Measurements from ENCODE around the gene TLE2. TPM values are rescaled to one million over a fixed set of nuclear protein-coding genes. Genes with fewer than 3 reads are reported as not detected.
A peak's percentile ranks its signal among the peaks of the same experiment; 100 is the strongest.

Gene TLE2
- total RNA-seq, 1 experiment from 2014 or later: 3.1 TPM

GRCh38 chr19:3025549-3025886 lies 3.6 kb downstream of the TLE2 start:
- H3T11ph ChIP-seq (ENCODE audit: low read length): no peak overlapping the region
- no peaks in the 10 kb centered on the region for H3K79me1 ChIP-seq (ENCODE audit: insufficient read depth, low read depth, low read length, poor library complexity, severe bottlenecking)
- no peak overlapping the region for H2BK5ac ChIP-seq (ENCODE audit: insufficient read length, low read length)
- peaks cover 3% of the 10 kb centered on the region; the same call in 1 of the 2 replicates for H3K4me1 ChIP-seq (ENCODE audit: insufficient read depth, low read length)
- no peak overlapping the region for H2AFZ ChIP-seq (ENCODE audit: low read length)
- H3K79me2 ChIP-seq (ENCODE audit: insufficient read depth, low read length): no peaks in the 10 kb centered on the region
- DNase-seq: no peak
- H2BK15ac ChIP-seq (ENCODE audit: low read depth, low read length): no peak overlapping the region
- peaks cover 19 to 29% of the 10 kb centered on the region in 2 experiments for H3K4me1 Mint-ChIP-seq
- H3K18ac ChIP-seq (ENCODE audit: insufficient read length, low read depth, low read length): no peak overlapping the region
- H3K4ac ChIP-seq (ENCODE audit: low read depth, low read length): no peak overlapping the region
- no peak overlapping the region for H2BK20ac ChIP-seq (ENCODE audit: low read depth, low read length, poor library complexity, severe bottlenecking)
- no peak overlapping the region for H4K91ac ChIP-seq (ENCODE audit: insufficient read length, low read depth, low read length)
- H3K36me3 Mint-ChIP-seq (ENCODE audit: insufficient read depth in 1 of 3, low read depth in 3 of 3): peaks cover 0 to 2% (median 1%) of the 10 kb centered on the region in 3 experiments; a peak in 3 of 7 replicates
- H3K14ac ChIP-seq (ENCODE audit: insufficient read depth, low read length): peak overlapping the region; percentile 59
- no peaks in the 10 kb centered on the region for H3K9me3 Mint-ChIP-seq
- peaks cover 77% of the 10 kb centered on the region for H3K27me3 Mint-ChIP-seq (ENCODE audit: low read depth)
- H2BK12ac ChIP-seq (ENCODE audit: insufficient read length, low read depth, low read length): no peak overlapping the region
- H3K4me2 ChIP-seq (ENCODE audit: insufficient read depth, insufficient read length, low read length): peak overlapping the region; percentile 53
- no peak for TF ChIP-seq CTCF (conservative IDR thresholded peaks at IDR 0.05)
- H3K23ac ChIP-seq (ENCODE audit: insufficient read length, low read depth, low read length): no peak overlapping the region
- H3K23me2 ChIP-seq (ENCODE audit: insufficient read length, low read depth, low read length, poor library complexity, severe bottlenecking): peaks cover 14% of the 10 kb centered on the region
- no peak overlapping the region for H3K56ac ChIP-seq (ENCODE audit: insufficient read length, low read depth, low read length)
- no peaks in the 10 kb centered on the region for H3K9me3 ChIP-seq (ENCODE audit: control insufficient read depth, low read depth, low read length)
- no peak overlapping the region for H4K5ac ChIP-seq (ENCODE audit: insufficient read length, low read depth, low read length)
- peaks cover 2% of the 10 kb centered on the region; the same call in 1 of the 2 replicates for H3K27me3 ChIP-seq (ENCODE audit: insufficient read depth, low read length)
- no peak overlapping the region for H3K9ac ChIP-seq (ENCODE audit: extremely low read depth, insufficient read length, low read length)
- H3K27ac Mint-ChIP-seq: peak overlapping the region in 1 of 3 experiments; percentile 15; a peak in 1 of 7 replicates
- WGBS (ENCODE audit: extremely low coverage, insufficient read length, low lambda C conversion rate): no CpG with 5 or more reads among the region's 9 CpGs
- H2BK120ac ChIP-seq (ENCODE audit: low read depth, low read length, poor library complexity, severe bottlenecking): no peak overlapping the region
- peak overlapping the region; percentile 38 to 50; a peak in 3 of 5 replicates for H3K4me3 Mint-ChIP-seq
- no peak overlapping the region for H4K8ac ChIP-seq (replicated peaks; ENCODE audit: insufficient read length, low read depth, low read length)
- no peak overlapping the region for H2AK5ac ChIP-seq (ENCODE audit: insufficient read length, low read length)
- H4K20me1 ChIP-seq (ENCODE audit: control insufficient read depth, insufficient read depth, insufficient read length): no peaks in the 10 kb centered on the region
- H3K27ac ChIP-seq (ENCODE audit: insufficient read length, low read depth, low read length): no peak overlapping the region

Measured in H9 (cell line).